Retinal pigment epithelial cell (primary cell): ENCODE data around the gene TMEM273.

Source experiments
- DNase-seq: peaks from one replicate; pipeline ENCODE4 v3.0.0-alpha.2; 2010; ENCODE audit warnings: low read depth
- H3K4me3 ChIP-seq: 2 replicates; pipeline ENCODE4 v1.5.1; 2011; ENCODE audit warnings: mild to moderate bottlenecking, low read length, control low read depth, moderate library complexity
- TF ChIP-seq, protein P1 (sequence below): conservative IDR thresholded peaks from 2 replicates; pipeline ENCODE4 v1.5.1; 2011; ENCODE audit warnings: low read depth, low read length, control low read depth, inconsistent platforms

Gene TMEM273

GRCh38 chr10:49177391-49178355 lies 10.5 kb downstream of the TMEM273 start:
- TF ChIP-seq, protein P1, sequence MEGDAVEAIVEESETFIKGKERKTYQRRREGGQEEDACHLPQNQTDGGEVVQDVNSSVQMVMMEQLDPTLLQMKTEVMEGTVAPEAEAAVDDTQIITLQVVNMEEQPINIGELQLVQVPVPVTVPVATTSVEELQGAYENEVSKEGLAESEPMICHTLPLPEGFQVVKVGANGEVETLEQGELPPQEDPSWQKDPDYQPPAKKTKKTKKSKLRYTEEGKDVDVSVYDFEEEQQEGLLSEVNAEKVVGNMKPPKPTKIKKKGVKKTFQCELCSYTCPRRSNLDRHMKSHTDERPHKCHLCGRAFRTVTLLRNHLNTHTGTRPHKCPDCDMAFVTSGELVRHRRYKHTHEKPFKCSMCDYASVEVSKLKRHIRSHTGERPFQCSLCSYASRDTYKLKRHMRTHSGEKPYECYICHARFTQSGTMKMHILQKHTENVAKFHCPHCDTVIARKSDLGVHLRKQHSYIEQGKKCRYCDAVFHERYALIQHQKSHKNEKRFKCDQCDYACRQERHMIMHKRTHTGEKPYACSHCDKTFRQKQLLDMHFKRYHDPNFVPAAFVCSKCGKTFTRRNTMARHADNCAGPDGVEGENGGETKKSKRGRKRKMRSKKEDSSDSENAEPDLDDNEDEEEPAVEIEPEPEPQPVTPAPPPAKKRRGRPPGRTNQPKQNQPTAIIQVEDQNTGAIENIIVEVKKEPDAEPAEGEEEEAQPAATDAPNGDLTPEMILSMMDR = no peak
- DNase-seq = no peak
- no peak overlapping the region for H3K4me3 ChIP-seq

GRCh38 chr10:49176310-49177268 lies 11.6 kb downstream of the TMEM273 start:
- DNase-seq = no peak
- no peak overlapping the region for H3K4me3 ChIP-seq
- TF ChIP-seq, protein P1 = no peak

GRCh38 chr10:49175587-49176309 lies 12.4 kb downstream of the TMEM273 start:
- no peak overlapping the region for H3K4me3 ChIP-seq
- TF ChIP-seq, protein P1 = no peak
- DNase-seq = no peak

DNA sequence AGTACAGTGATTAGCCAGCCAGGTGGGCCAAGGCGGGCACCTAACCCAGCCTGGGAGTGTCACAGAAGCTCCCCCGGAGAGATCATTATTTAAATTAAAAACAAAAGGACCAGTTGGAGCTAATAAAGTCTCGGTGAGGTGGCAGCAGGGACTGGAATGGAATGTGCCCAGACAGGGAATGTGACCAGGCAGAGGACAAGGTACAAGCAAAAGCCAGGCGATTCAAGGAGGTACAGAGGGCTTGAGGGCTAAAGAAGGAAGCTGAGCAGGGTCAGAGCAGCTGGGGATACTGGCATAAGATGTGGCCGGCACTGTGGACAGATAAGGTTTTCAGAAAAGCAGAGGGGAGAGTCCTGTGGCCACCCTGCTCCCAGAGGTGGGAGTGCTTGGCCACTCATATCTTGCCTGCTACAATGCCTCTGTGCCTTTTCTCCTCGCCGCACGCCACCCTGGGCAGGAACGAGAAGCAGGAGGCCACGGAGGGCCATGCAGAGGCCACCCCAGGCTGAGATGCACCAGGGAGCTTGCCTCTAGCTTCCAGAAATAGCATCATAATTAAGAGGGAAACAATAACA lies 13.2 kb downstream of the TMEM273 start:
- no peak overlapping the region for H3K4me3 ChIP-seq
- DNase-seq = no peak
- TF ChIP-seq, protein P1 = no peak

GRCh38 chr10:49174261-49174925 lies 13.8 kb downstream of the TMEM273 start:
- no peak overlapping the region for H3K4me3 ChIP-seq
- TF ChIP-seq, protein P1 = no peak
- no peak for DNase-seq

- TF ChIP-seq, protein P1 = no peak
- no peak for DNase-seq
- H3K4me3 ChIP-seq = no peak overlapping the region
Measured at GRCh38 chr10:49173853-49174252, 14.3 kb downstream of the TMEM273 start.
